ENCODE measurements around the gene TSPAN11.

TSPAN11 gene

GRCh38 chr12:30900351-30900750, 26.2 kb upstream of the TSPAN11 start:
- DNase-seq (ENCODE audit: low read depth), result no peak
- TF ChIP-seq CTCF (IDR thresholded peaks at IDR 0.05; ENCODE audit: low read depth, low read length, missing control alignments), result no peak
- in situ Hi-C loops (cut with HindIII; ENCODE audit: low sequenced_read_pairs), result no loop called here
- no peak overlapping the region for H3K4me3 ChIP-seq (ENCODE audit: low read depth, low read length)

- H3K4me3 ChIP-seq (ENCODE audit: low read depth, low read length), result no peak overlapping the region
- in situ Hi-C loops (cut with HindIII; ENCODE audit: low sequenced_read_pairs), result no loop called here
- TF ChIP-seq CTCF (IDR thresholded peaks at IDR 0.05; ENCODE audit: low read depth, low read length, missing control alignments), result no peak
- no peak for DNase-seq (ENCODE audit: low read depth)
Observed at GRCh38 chr12:30902001-30902400, 24.5 kb upstream of the TSPAN11 start.

- in situ Hi-C loops (cut with HindIII; ENCODE audit: low sequenced_read_pairs), result no loop called here
- no peak for TF ChIP-seq CTCF (IDR thresholded peaks at IDR 0.05; ENCODE audit: low read depth, low read length, missing control alignments)
Observed at GRCh38 chr12:30902596-30902995, 24.0 kb upstream of the TSPAN11 start.

GRCh38 chr12:30905463-30906009, 21.0 kb upstream of the TSPAN11 start:
- in situ Hi-C loops (cut with HindIII; ENCODE audit: low sequenced_read_pairs), result no loop called here
- peak; percentile 34 for DNase-seq (ENCODE audit: low read depth)
- no peak overlapping the region for H3K4me3 ChIP-seq (ENCODE audit: low read depth, low read length)
- peak; percentile 3 for TF ChIP-seq CTCF (IDR thresholded peaks at IDR 0.05; ENCODE audit: low read depth, low read length, missing control alignments)

More at GRCh38 chr12:30902596-30902995, 24.0 kb upstream of the TSPAN11 start:
- no peak for DNase-seq (ENCODE audit: low read depth)
- no peak overlapping the region for H3K4me3 ChIP-seq (ENCODE audit: low read depth, low read length)

GRCh38 chr12:30908076-30908721, 18.3 kb upstream of the TSPAN11 start:
- H3K4me3 ChIP-seq (ENCODE audit: low read depth, low read length), result no peak overlapping the region
- in situ Hi-C loops (cut with HindIII; ENCODE audit: low sequenced_read_pairs), result no loop called here
- no peak for TF ChIP-seq CTCF (IDR thresholded peaks at IDR 0.05; ENCODE audit: low read depth, low read length, missing control alignments)
- no peak for DNase-seq (ENCODE audit: low read depth)

- TF ChIP-seq CTCF (IDR thresholded peaks at IDR 0.05; ENCODE audit: low read depth, low read length, missing control alignments), result no peak
- DNase-seq (ENCODE audit: low read depth), result peak; percentile 97
- no peak overlapping the region for H3K4me3 ChIP-seq (ENCODE audit: low read depth, low read length)
- in situ Hi-C loops (cut with HindIII; ENCODE audit: low sequenced_read_pairs), result no loop called here
Observed at GRCh38 chr12:30908722-30909348, 17.7 kb upstream of the TSPAN11 start.

Measured in astrocyte of the cerebellum (primary cell).